Keratinocyte (primary cell): ENCODE results near the gene ASB6. TPM values are rescaled to one million over a fixed set of nuclear protein-coding genes. Genes with fewer than 3 reads are reported as not detected.

Experiments
- DNase-seq: peaks from one replicate; pipeline ENCODE4 v3.0.0-alpha.2; 2011; ENCODE audit warnings: low read depth, missing footprints, low spot score
- FAIRE-seq: peaks from 2 replicates; lab custom pipeline; 2011; peaks lifted over from hg19 to GRCh38; lab: Jason Lieb, UNC
- H2AFZ ChIP-seq: 2 replicates; pipeline ENCODE4 v1.6.0; 2012; ENCODE audit warnings: low read length, control low read depth, inconsistent platforms; ENCODE audit not compliant: control insufficient read depth
- H3K27ac ChIP-seq: 2 replicates; pipeline ENCODE4 v1.5.1; 2011; ENCODE audit warnings: low read length; ENCODE audit not compliant: control insufficient read depth, insufficient read depth
- H3K27me3 ChIP-seq: 3 replicates; pipeline ENCODE4 v1.6.0; 2011; ENCODE audit warnings: low read length; ENCODE audit not compliant: control insufficient read depth, insufficient read depth; ENCODE audit errors: extremely low read depth
- H3K36me3 ChIP-seq, 2 experiments: 2 replicates in 1 of 2; 3 replicates in 1 of 2; pipeline ENCODE4 v1.5.1; 2011; ENCODE audit warnings: low read length in 2 of 2, mild to moderate bottlenecking in 1 of 2; ENCODE audit not compliant: control insufficient read depth in 2 of 2, insufficient read depth in 2 of 2; ENCODE audit errors: extremely low read depth in 1 of 2
- H3K4me1 ChIP-seq: 3 replicates; pipeline ENCODE4 v1.5.1; 2011; ENCODE audit warnings: low read length; ENCODE audit not compliant: control insufficient read depth, insufficient read depth; ENCODE audit errors: extremely low read depth
- H3K4me2 ChIP-seq: 3 replicates; pipeline ENCODE4 v1.6.0; 2011; ENCODE audit warnings: low read depth, low read length; ENCODE audit not compliant: control insufficient read depth, insufficient read depth; ENCODE audit errors: extremely low read depth
- H3K4me3 ChIP-seq, 3 experiments: fragments of 200-600 bp in 1 of 3; sonication (generic) in 1 of 3; 2 replicates in 2 of 3; 3 replicates in 1 of 3; pipeline ENCODE4 v1.5.1; 2011 to 2016; ENCODE audit warnings: low read length in 3 of 3, mild to moderate bottlenecking in 3 of 3, control low read depth in 2 of 3, inconsistent platforms in 1 of 3, low read depth in 1 of 3, mixed read lengths in 1 of 3, mixed run types in 1 of 3, moderate library complexity in 1 of 3; ENCODE audit not compliant: control insufficient read depth in 2 of 3, insufficient read depth in 2 of 3; ENCODE audit errors: extremely low read depth in 1 of 3
- H3K79me2 ChIP-seq: 2 replicates; pipeline ENCODE4 v1.6.0; 2012; ENCODE audit warnings: low read length; ENCODE audit not compliant: control insufficient read depth, insufficient read depth
- H3K9ac ChIP-seq: 3 replicates; pipeline ENCODE4 v1.6.0; 2011; ENCODE audit warnings: low read length; ENCODE audit not compliant: control insufficient read depth, insufficient read depth; ENCODE audit errors: extremely low read depth
- H3K9me1 ChIP-seq: 3 replicates; pipeline ENCODE4 v1.6.0; 2011; ENCODE audit warnings: low read length; ENCODE audit not compliant: control insufficient read depth, insufficient read depth; ENCODE audit errors: extremely low read depth
- H3K9me3 ChIP-seq: 2 replicates; pipeline ENCODE4 v1.5.1; 2012; ENCODE audit warnings: low read depth, low read length; ENCODE audit not compliant: control insufficient read depth
- H4K20me1 ChIP-seq: 3 replicates; pipeline ENCODE4 v1.6.0; 2011; ENCODE audit warnings: low read length; ENCODE audit not compliant: control insufficient read depth, insufficient read depth; ENCODE audit errors: extremely low read depth
- EZH2 ChIP-seq: IDR thresholded peaks from one replicate; pipeline ENCODE4 v1.6.1; 2012; ENCODE audit warnings: inconsistent platforms, mild to moderate bottlenecking, low read length, moderate library complexity
- dilution Hi-C: fragments of 300-500 bp; cut with MboI; formaldehyde crosslinking; loops from one replicate; pipeline ENCODE4 v1.7.0; 2020; ENCODE audit warnings: low sequenced_read_pairs; ENCODE audit not compliant: extremely low pct_ligation_motif_present
- polyA plus RNA-seq, 5 experiments: library from polyadenylated mRNA; depleted of rRNA in 3 of 5; stranded (reverse) in 3 of 5; stranded (forward) in 1 of 5; unstranded in 1 of 5; fragments of >200 nt; gene quantifications; 1 replicate in 1 of 5; 2 replicates in 3 of 5; 3 replicates in 1 of 5; pipeline versions ENCODE4 v1.2.1 to v1.2.3, GENCODE V29; 2011 to 2012; ENCODE audit warnings: missing spikeins in 2 of 5, low read depth in 1 of 5, low replicate concordance in 1 of 5
- TF ChIP-seq, protein P1 (sequence below), 3 experiments: IDR thresholded peaks in 1 of 3; conservative IDR thresholded peaks in 1 of 3; optimal IDR thresholded peaks in 1 of 3; 2 replicates in 2 of 3; 3 replicates in 1 of 3; pipeline versions ENCODE3 to v1.5.1; 2011; ENCODE audit warnings: low read length in 3 of 3, mild to moderate bottlenecking in 3 of 3, moderate library complexity in 2 of 3, control low read depth in 1 of 3, inconsistent platforms in 1 of 3; ENCODE audit not compliant: insufficient read depth in 2 of 3; ENCODE audit errors: extremely low read depth in 1 of 3

ASB6 gene
- polyA plus RNA-seq, 1 donor (not counting 4 experiments of a cell fraction or from before 2014, with no cell fraction given): 16.3 TPM

DNA sequence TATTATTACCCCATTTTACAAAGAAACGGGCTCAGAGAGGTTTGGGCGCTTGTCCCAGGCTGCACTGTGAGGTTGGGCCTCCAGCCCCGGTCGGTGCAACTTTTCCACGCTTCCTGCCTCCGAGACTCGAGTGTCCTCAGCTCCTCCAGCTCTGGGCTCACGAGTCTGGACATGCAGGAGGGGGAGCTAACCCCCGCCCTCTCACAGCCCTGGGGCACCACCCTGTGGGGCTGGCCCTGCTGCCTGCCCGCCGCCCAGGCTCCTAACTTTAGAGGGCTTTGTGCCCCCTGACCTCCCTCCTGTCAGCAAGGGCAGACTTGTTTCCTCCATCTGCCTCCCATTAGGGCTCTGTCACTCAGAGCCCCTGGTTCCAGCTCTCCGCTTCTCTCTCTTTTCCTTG lies 4.3 kb upstream of the ASB6 start:
- H3K4me2 ChIP-seq: no peak overlapping the region
- no peaks in the 10 kb centered on the region for H3K9me3 ChIP-seq
- H3K4me1 ChIP-seq: peaks cover 11% of the 10 kb centered on the region
- no peak overlapping the region for H3K9ac ChIP-seq
- no peak for FAIRE-seq
- TF ChIP-seq, protein P1, sequence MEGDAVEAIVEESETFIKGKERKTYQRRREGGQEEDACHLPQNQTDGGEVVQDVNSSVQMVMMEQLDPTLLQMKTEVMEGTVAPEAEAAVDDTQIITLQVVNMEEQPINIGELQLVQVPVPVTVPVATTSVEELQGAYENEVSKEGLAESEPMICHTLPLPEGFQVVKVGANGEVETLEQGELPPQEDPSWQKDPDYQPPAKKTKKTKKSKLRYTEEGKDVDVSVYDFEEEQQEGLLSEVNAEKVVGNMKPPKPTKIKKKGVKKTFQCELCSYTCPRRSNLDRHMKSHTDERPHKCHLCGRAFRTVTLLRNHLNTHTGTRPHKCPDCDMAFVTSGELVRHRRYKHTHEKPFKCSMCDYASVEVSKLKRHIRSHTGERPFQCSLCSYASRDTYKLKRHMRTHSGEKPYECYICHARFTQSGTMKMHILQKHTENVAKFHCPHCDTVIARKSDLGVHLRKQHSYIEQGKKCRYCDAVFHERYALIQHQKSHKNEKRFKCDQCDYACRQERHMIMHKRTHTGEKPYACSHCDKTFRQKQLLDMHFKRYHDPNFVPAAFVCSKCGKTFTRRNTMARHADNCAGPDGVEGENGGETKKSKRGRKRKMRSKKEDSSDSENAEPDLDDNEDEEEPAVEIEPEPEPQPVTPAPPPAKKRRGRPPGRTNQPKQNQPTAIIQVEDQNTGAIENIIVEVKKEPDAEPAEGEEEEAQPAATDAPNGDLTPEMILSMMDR (optimal IDR thresholded peaks at IDR 0.05 in 1 of 3, IDR thresholded peaks at IDR 0.05 in 1 of 3, conservative IDR thresholded peaks at IDR 0.05 in 1 of 3; ENCODE audit: extremely low read depth in 1 of 3, insufficient read depth in 2 of 3, low read length in 3 of 3): no peak
- TF ChIP-seq EZH2: no peak
- H3K4me3 ChIP-seq: no peak overlapping the region
- no peak overlapping the region for H3K27ac ChIP-seq
- peaks cover under 1% of the 10 kb centered on the region for H4K20me1 ChIP-seq
- H3K79me2 ChIP-seq: peaks cover 6% of the 10 kb centered on the region
- no peaks in the 10 kb centered on the region for H3K36me3 ChIP-seq
- H2AFZ ChIP-seq: no peak overlapping the region
- dilution Hi-C loops: no loop called here
- no peaks in the 10 kb centered on the region for H3K27me3 ChIP-seq
- DNase-seq: no peak
- no peaks in the 10 kb centered on the region for H3K9me1 ChIP-seq

DNA sequence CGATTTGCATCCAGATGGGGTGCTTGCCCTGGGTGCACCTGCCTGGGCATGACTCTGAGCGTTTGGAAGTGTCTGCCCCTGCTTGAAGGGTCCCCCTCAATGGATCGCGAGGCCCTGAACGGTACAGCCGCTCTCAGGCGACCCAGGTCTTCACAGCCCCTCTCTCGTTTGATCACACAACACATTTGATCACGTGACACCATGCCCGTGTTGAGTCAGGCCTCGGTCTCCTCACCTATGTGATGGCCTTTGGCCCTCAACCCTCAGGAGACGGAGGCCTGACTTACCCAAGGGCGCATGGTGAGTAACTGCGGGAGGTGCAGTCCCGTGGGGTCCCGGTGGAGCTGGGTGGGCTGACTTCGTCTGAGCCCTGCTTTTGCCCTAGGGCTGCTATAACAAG lies 3.0 kb upstream of the ASB6 start:
- Histone ChIP-seq H3K79me2 (peaks cover 19% of the 10 kb centered on the region), H3K27ac (no peak overlapping the region), H3K9me1 (no peaks in the 10 kb centered on the region), H3K9ac (no peak overlapping the region), H4K20me1 (peaks cover 9% of the 10 kb centered on the region), H3K4me1 (peaks cover 25% of the 10 kb centered on the region), H3K27me3 (no peaks in the 10 kb centered on the region), H2AFZ (no peak overlapping the region), H3K4me3 (no peak overlapping the region), H3K36me3 (peaks cover 0 to 3% of the 10 kb centered on the region in 2 experiments), H3K4me2 (peak overlapping the region; percentile 45), H3K9me3 (no peaks in the 10 kb centered on the region)
- dilution Hi-C loops: no loop called here
- FAIRE-seq: no peak
- TF ChIP-seq, protein P1 (optimal IDR thresholded peaks at IDR 0.05 in 1 of 3, IDR thresholded peaks at IDR 0.05 in 1 of 3, conservative IDR thresholded peaks at IDR 0.05 in 1 of 3; ENCODE audit: extremely low read depth in 1 of 3, insufficient read depth in 2 of 3, low read length in 3 of 3): no peak
- TF ChIP-seq EZH2: no peak
- DNase-seq: no peak
